K562 (cell line): ENCODE results near the gene PRODH2. TPM values are rescaled to one million over a fixed set of nuclear protein-coding genes. Genes with fewer than 3 reads are reported as not detected.
A peak's percentile ranks its signal among the peaks of the same experiment; 100 is the strongest.

Experiments used
- DEAF1 ChIP-seq: fragments of 450-650 bp; formaldehyde crosslinking; IDR thresholded peaks from 2 replicates; pipeline ENCODE4 v1.4.0; 2020; ENCODE audit warnings: mild to moderate bottlenecking, moderate library complexity
- DPF2 ChIP-seq: fragments of 450-650 bp; IDR thresholded peaks from 2 replicates; pipeline ENCODE4 v1.6.1; 2016
- HCFC1 ChIP-seq: IDR thresholded peaks from 2 replicates; pipeline ENCODE4 v1.6.1; 2012; ENCODE audit warnings: low read depth, low read length, improper control_type of control experiment
- KLF16 ChIP-seq: IDR thresholded peaks from 2 replicates; pipeline ENCODE4 v1.6.1; 2016; ENCODE audit warnings: antibody characterized with exemption
- MBD2 ChIP-seq: sonication (generic); IDR thresholded peaks from 2 replicates; pipeline ENCODE4 v1.6.1; 2016; ENCODE audit warnings: low read depth, borderline replicate concordance
- MTA2 ChIP-seq: fragments of 450-650 bp; IDR thresholded peaks from 2 replicates; pipeline ENCODE4 v1.6.1; 2016; ENCODE audit warnings: low read depth
- MYC ChIP-seq, 2 experiments: fragments of 250-450 bp in 1 of 2; sonication (Bioruptor Pico) in 1 of 2; IDR thresholded peaks; 2 replicates each; pipeline versions ENCODE4 v1.5.1 to v1.6.1; 2012 to 2021; ENCODE audit warnings: low read depth in 2 of 2, borderline replicate concordance in 1 of 2, improper control_type of control experiment in 1 of 2, low read length in 1 of 2, mild to moderate bottlenecking in 1 of 2, moderate library complexity in 1 of 2
- NR3C1 ChIP-seq: sonication (generic); formaldehyde crosslinking; IDR thresholded peaks from 2 replicates; pipeline ENCODE4 v1.8.1; 2022; ENCODE audit warnings: missing genetic modification reagents
- PBX2 ChIP-seq, 2 experiments: IDR thresholded peaks in 1 of 2; conservative IDR thresholded peaks in 1 of 2; 2 replicates each; pipeline ENCODE4 v1.6.1; 2016; ENCODE audit warnings: low read depth in 2 of 2, mild to moderate bottlenecking in 1 of 2, missing compliant biosample characterization in 1 of 2, missing genetic modification characterization in 1 of 2, moderate library complexity in 1 of 2
- PML ChIP-seq: IDR thresholded peaks from 2 replicates; pipeline ENCODE4 v1.6.1; 2012; ENCODE audit warnings: low read length, inconsistent platforms
- TAF9B ChIP-seq: fragments of 450-650 bp; IDR thresholded peaks from 2 replicates; pipeline ENCODE4 v1.6.1; 2018; ENCODE audit warnings: mild to moderate bottlenecking; ENCODE audit not compliant: partially characterized antibody
- TBP ChIP-seq: optimal IDR thresholded peaks from 2 replicates; pipeline ENCODE3; 2011; ENCODE audit warnings: low read depth, low read length, improper control_type of control experiment
- TCFL5 ChIP-seq: fragments of 250-450 bp; sonication (Bioruptor Pico); conservative IDR thresholded peaks from 2 replicates; pipeline ENCODE4 v1.6.1; 2021; ENCODE audit warnings: mild to moderate bottlenecking, moderate library complexity, matching md5 sums
- UBTF ChIP-seq, 2 experiments: IDR thresholded peaks; 2 replicates each; pipeline ENCODE4 v1.6.1; 2012; ENCODE audit warnings: improper control_type of control experiment in 2 of 2, low read depth in 2 of 2, low read length in 2 of 2, borderline replicate concordance in 1 of 2
- ZBTB26 ChIP-seq: fragments of 450-650 bp; formaldehyde crosslinking; IDR thresholded peaks from 2 replicates; pipeline ENCODE4 v1.4.0; 2022; ENCODE audit warnings: missing genetic modification characterization
- ZFP30 ChIP-seq: fragments of 250-450 bp; sonication (Bioruptor Pico); IDR thresholded peaks from 2 replicates; pipeline ENCODE4 v1.8.0; 2022; ENCODE audit warnings: moderate library complexity, mild to moderate bottlenecking, inconsistent platforms, borderline replicate concordance
- polyA plus RNA-seq, 8 experiments: library from polyadenylated mRNA; depleted of rRNA in 4 of 8; stranded (reverse) in 5 of 8; unstranded in 3 of 8; fragments of >200 nt; fragmentation: Nextera tagmentation in 2 of 8; fragmentation: Illumina TruSeq in 1 of 8; extraction: Ambion mirVana in 2 of 8; extraction: Trizol in 1 of 8; gene quantifications; 2 replicates each; pipeline versions ENCODE4 v1.2.1 to v1.2.3, GENCODE V29; 2011 to 2014; ENCODE audit warnings: inconsistent platforms in 1 of 8, missing spikeins in 1 of 8
- total RNA-seq, 7 experiments: library from RNA; depleted of rRNA in 6 of 7; stranded (reverse); fragments of >200 nt in 6 of 7; fragmentation: Illumina TruSeq in 2 of 7; extraction: Trizol in 2 of 7; gene quantifications; 2 replicates each; pipeline versions ENCODE4 v1.2.1 to v1.2.3, GENCODE V29; 2011 to 2021; ENCODE audit warnings: low replicate concordance in 1 of 7
- TF ChIP-seq, protein P1 (sequence below): fragments of 250-450 bp; sonication (Bioruptor Pico); IDR thresholded peaks from 2 replicates; pipeline ENCODE4 v1.4.0; 2020; ENCODE audit warnings: mild to moderate bottlenecking

PRODH2 gene
- total and polyA plus RNA-seq, 9 of the 15 experiments (the other 6 are each of a cell fraction or from before 2014, with no cell fraction given): not detected

DNA sequence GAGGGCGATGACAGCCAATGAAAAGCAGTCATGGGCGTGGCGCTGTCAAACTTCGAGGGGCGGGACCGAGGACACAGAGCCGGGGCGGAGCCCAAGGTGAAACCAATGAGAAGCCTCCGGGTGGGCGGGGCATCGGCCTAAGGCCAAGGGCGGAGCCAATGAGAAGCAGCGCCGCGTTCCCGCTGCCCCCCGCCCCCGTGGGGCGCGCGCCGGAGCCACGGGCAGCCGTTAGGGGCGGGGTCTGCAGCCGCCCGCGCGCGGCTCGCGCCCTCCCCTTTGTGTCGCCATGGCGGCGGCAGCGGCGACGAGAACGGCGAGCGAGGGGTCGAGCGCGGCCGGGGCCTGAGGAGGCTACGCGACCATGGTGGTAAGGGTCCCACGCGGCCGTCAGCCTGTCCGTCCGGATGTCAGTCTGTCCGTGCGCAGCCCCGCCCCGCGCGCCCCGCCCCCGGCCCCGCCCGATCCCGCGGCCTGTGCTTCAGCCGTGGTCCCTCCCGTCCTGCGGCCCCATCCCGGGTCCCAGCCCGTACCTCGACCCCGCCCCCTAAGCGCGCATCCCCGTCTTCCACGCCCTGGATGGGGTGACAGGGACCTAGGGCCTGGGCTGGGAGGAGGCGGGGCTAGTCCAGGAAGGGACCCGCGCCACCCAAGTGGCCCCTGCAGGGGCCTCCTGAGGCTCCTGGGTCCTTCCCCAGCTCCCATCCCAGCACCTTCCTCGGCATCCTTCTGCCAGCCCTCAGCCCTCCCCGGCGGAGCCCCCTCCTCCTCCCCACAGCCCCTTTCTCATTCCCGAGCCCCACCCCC is 37.1 kb downstream of the PRODH2 start, which contains the start of gene ARHGAP33 (continued):
- no peak for TF ChIP-seq UBTF (IDR thresholded peaks at IDR 0.05; ENCODE audit: borderline replicate concordance in 1 of 2, low read depth in 2 of 2, low read length in 2 of 2)
- TF ChIP-seq MBD2: peak; percentile 17; the same call in 1 of the 2 replicates
- TF ChIP-seq TAF9B: no peak
- TF ChIP-seq PBX2 (CRISPR knock-in tag; IDR thresholded peaks at IDR 0.05; ENCODE audit: low read depth): no peak
- TF ChIP-seq PBX2 (tag; conservative IDR thresholded peaks at IDR 0.05; ENCODE audit: low read depth): no peak
- TF ChIP-seq TBP: peak; percentile 15
- TF ChIP-seq NR3C1 (CRISPR knock-in tag): no peak
- TF ChIP-seq DEAF1: no peak
- TF ChIP-seq PML: no peak
- peak; percentile 71 for TF ChIP-seq MYC (IDR thresholded peaks at IDR 0.05; ENCODE audit: low read depth, low read length)
- TF ChIP-seq MYC (CRISPR knock-in tag; IDR thresholded peaks at IDR 0.05; ENCODE audit: borderline replicate concordance, low read depth): no peak
- no peak for TF ChIP-seq ZBTB26 (CRISPR knock-in tag)
- TF ChIP-seq MTA2: no peak
- no peak for TF ChIP-seq TCFL5 (CRISPR knock-in tag)
- no peak for TF ChIP-seq KLF16
- no peak for TF ChIP-seq DPF2
- no peak for TF ChIP-seq ZFP30
- TF ChIP-seq, protein P1, sequence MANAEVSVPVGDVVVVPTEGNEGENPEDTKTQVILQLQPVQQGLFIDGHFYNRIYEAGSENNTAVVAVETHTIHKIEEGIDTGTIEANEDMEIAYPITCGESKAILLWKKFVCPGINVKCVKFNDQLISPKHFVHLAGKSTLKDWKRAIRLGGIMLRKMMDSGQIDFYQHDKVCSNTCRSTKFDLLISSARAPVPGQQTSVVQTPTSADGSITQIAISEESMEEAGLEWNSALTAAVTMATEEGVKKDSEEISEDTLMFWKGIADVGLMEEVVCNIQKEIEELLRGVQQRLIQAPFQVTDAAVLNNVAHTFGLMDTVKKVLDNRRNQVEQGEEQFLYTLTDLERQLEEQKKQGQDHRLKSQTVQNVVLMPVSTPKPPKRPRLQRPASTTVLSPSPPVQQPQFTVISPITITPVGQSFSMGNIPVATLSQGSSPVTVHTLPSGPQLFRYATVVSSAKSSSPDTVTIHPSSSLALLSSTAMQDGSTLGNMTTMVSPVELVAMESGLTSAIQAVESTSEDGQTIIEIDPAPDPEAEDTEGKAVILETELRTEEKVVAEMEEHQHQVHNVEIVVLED (CRISPR knock-in tag): peak; percentile 66
- peak; percentile 26; the same call in 1 of the 2 replicates for TF ChIP-seq HCFC1
